SU-DHL-6 (cell line): Measurements from ENCODE around the gene PPP1R12C.

ENCODE experiments used
- H2AFZ ChIP-seq: fragments of 200-600 bp; sonication (generic); 2 replicates; pipeline ENCODE4 v1.6.1; 2014; ENCODE audit warnings: low read depth, mild to moderate bottlenecking, moderate library complexity, mixed read lengths, antibody characterized with exemption, low read length; ENCODE audit not compliant: severe bottlenecking
- H3F3A ChIP-seq: fragments of 200-600 bp; shearing (Covaris generic); 2 replicates; pipeline ENCODE4 v1.6.0; 2016; ENCODE audit warnings: antibody characterized with exemption, mild to moderate bottlenecking; ENCODE audit not compliant: insufficient read depth
- H3K27ac ChIP-seq: fragments of 200-600 bp; sonication (generic); 2 replicates; pipeline ENCODE4 v1.5.1; 2016; ENCODE audit warnings: low read depth, mild to moderate bottlenecking, low read length, moderate library complexity, mixed read lengths
- H3K27me3 ChIP-seq: fragments of 200-600 bp; sonication (generic), shearing (Covaris generic); 2 replicates; pipeline ENCODE4 v1.6.0; 2014; ENCODE audit warnings: mild to moderate bottlenecking, low read length
- H3K36me3 ChIP-seq: fragments of 200-600 bp; sonication (generic); 2 replicates; pipeline ENCODE4 v1.6.1; 2014; ENCODE audit warnings: mild to moderate bottlenecking, low read length, mixed read lengths
- H3K4me2 ChIP-seq: fragments of 300-600, 200-600 bp; shearing (Covaris generic), sonication (generic); 2 replicates; pipeline ENCODE4 v1.6.0; 2014; ENCODE audit warnings: low read length, low read depth, mild to moderate bottlenecking; ENCODE audit not compliant: poor library complexity, severe bottlenecking
- H3K4me3 ChIP-seq: fragments of 200-600 bp; sonication (generic); 2 replicates; pipeline ENCODE4 v1.5.1; 2014; ENCODE audit warnings: antibody characterized with exemption, low read length, mild to moderate bottlenecking, mixed read lengths; ENCODE audit not compliant: insufficient read depth, poor library complexity, severe bottlenecking
- H3K79me2 ChIP-seq: fragments of 200-600 bp; sonication (generic); 2 replicates; pipeline ENCODE4 v1.6.1; 2014; ENCODE audit warnings: mild to moderate bottlenecking, low read length, moderate library complexity; ENCODE audit not compliant: insufficient read depth
- H3K9ac ChIP-seq: fragments of 200-600 bp; sonication (generic); 2 replicates; pipeline ENCODE4 v1.7.0; 2014; ENCODE audit warnings: mild to moderate bottlenecking, low read length
- H3K9me2 ChIP-seq: fragments of 200-600 bp; sonication (generic); replicated peaks from 2 replicates; pipeline ENCODE4 v1.6.1; 2014; ENCODE audit warnings: low read length; ENCODE audit not compliant: insufficient read depth
- H3K9me3 ChIP-seq: fragments of 200-600 bp; sonication (generic); 2 replicates; pipeline ENCODE4 v1.6.1; 2014; ENCODE audit warnings: low read length, mixed read lengths; ENCODE audit not compliant: insufficient read depth
- H4K20me1 ChIP-seq: fragments of 200-600 bp; sonication (generic); 2 replicates; pipeline ENCODE4 v1.6.1; 2014; ENCODE audit warnings: low read depth, mild to moderate bottlenecking, antibody characterized with exemption, low read length, moderate library complexity, mixed read lengths
- EZH2phosphoT487 ChIP-seq: fragments of 200-600 bp; sonication (generic), shearing (Covaris generic); conservative IDR thresholded peaks from 2 replicates; pipeline ENCODE4 v1.6.1; 2018; ENCODE audit warnings: mild to moderate bottlenecking, antibody characterized with exemption, low read length, moderate library complexity, mixed read lengths
- TF ChIP-seq, protein P1 (sequence below): fragments of 200-600 bp; sonication (generic); IDR thresholded peaks from one replicate; pipeline ENCODE4 v1.5.1; 2017; ENCODE audit warnings: antibody characterized with exemption, mild to moderate bottlenecking, low read length, moderate library complexity; ENCODE audit not compliant: insufficient read depth, poor library complexity, severe bottlenecking

Gene PPP1R12C

DNA sequence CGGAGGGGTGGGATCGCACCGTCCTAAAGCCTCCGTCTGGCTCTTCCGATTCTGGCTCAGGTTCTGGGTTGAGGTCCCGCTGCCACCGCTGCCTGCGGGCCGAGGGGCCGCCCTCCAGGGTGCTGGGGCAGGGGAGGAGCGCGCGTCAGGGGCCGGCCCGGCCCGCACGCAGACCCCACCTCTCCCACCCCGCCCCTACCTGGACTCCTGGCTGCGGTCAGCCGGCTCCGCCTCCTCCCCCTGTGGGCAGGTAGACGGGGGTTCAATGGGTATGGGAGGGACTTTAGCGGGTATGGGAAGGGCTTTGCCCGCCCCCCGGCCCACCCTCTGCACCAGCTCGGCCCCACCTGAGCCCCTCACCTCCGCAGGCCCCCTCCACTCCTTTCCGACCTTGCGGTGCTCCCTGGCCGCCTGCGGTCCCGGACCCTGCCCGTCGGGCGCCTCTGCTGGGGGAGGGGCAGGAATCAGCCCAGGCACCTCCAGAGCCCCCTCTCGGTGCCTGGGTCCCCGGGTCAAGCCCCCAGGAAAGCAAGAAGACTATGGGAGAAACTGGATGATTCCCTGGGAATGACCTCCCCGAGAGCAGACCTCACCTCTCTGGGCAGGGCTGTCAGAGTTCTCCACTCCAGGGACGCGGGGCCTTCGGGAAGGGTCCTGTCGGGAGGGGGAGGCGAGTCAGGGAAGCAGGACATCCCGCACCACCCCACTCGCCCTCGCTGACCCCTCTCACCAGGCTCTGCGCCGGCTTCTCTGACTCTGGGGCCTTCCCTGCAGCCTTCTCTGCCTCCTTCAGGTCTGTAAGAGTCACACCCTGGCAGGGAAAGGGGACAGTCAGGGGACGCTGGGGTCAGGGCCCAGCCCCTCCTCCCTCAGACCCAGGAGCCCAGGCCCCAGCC lies 24.8 kb downstream of the PPP1R12C start:
- no peak overlapping the region for H3K9ac ChIP-seq

DNA sequence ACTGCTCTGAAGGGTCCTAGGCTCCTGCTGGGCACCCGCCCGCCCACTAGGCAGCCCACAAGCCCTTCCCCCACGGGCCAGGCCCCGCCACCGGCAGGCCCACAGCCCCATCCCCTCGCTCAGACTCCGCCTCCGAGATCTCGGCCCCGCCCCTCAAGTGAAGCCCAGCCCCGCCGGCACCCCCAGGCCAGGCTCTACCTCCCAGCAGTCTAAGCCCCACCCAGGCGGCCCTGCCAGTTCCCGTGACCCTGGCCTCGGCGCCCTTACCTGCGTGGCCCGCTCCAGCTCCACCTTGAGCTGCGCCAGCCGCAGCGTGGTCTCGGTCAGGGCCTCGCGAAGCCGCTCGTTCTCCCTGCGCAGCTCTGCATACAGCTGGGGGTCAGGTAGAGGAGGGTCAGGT lies 25.5 kb downstream of the PPP1R12C start:
- Histone ChIP-seq H3F3A (no peaks in the 10 kb centered on the region), H3K79me2 (no peaks in the 10 kb centered on the region), H4K20me1 (no peaks in the 10 kb centered on the region), H3K27ac (no peak overlapping the region), H3K36me3 (no peaks in the 10 kb centered on the region), H3K27me3 (no peaks in the 10 kb centered on the region), H3K9me3 (no peaks in the 10 kb centered on the region), H3K4me2 (no peak overlapping the region), H2AFZ (no peak overlapping the region), H3K4me3 (no peak overlapping the region), H3K9ac (no peak overlapping the region), H3K9me2 (no peaks in the 10 kb centered on the region)
- TF ChIP-seq EZH2phosphoT487: no peak
- TF ChIP-seq, protein P1, sequence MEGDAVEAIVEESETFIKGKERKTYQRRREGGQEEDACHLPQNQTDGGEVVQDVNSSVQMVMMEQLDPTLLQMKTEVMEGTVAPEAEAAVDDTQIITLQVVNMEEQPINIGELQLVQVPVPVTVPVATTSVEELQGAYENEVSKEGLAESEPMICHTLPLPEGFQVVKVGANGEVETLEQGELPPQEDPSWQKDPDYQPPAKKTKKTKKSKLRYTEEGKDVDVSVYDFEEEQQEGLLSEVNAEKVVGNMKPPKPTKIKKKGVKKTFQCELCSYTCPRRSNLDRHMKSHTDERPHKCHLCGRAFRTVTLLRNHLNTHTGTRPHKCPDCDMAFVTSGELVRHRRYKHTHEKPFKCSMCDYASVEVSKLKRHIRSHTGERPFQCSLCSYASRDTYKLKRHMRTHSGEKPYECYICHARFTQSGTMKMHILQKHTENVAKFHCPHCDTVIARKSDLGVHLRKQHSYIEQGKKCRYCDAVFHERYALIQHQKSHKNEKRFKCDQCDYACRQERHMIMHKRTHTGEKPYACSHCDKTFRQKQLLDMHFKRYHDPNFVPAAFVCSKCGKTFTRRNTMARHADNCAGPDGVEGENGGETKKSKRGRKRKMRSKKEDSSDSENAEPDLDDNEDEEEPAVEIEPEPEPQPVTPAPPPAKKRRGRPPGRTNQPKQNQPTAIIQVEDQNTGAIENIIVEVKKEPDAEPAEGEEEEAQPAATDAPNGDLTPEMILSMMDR: no peak

More for the DNA sequence above, 24.8 kb downstream of the PPP1R12C start:
- Histone ChIP-seq H3K27ac (no peak overlapping the region), H3K36me3 (no peaks in the 10 kb centered on the region), H3K79me2 (no peaks in the 10 kb centered on the region), H3K9me2 (no peaks in the 10 kb centered on the region), H3K4me2 (no peak overlapping the region), H3K4me3 (no peak overlapping the region), H3K27me3 (no peaks in the 10 kb centered on the region), H2AFZ (no peak overlapping the region), H3F3A (no peaks in the 10 kb centered on the region), H3K9me3 (no peaks in the 10 kb centered on the region), H4K20me1 (no peaks in the 10 kb centered on the region)
- TF ChIP-seq EZH2phosphoT487: no peak
- TF ChIP-seq, protein P1: no peak

DNA sequence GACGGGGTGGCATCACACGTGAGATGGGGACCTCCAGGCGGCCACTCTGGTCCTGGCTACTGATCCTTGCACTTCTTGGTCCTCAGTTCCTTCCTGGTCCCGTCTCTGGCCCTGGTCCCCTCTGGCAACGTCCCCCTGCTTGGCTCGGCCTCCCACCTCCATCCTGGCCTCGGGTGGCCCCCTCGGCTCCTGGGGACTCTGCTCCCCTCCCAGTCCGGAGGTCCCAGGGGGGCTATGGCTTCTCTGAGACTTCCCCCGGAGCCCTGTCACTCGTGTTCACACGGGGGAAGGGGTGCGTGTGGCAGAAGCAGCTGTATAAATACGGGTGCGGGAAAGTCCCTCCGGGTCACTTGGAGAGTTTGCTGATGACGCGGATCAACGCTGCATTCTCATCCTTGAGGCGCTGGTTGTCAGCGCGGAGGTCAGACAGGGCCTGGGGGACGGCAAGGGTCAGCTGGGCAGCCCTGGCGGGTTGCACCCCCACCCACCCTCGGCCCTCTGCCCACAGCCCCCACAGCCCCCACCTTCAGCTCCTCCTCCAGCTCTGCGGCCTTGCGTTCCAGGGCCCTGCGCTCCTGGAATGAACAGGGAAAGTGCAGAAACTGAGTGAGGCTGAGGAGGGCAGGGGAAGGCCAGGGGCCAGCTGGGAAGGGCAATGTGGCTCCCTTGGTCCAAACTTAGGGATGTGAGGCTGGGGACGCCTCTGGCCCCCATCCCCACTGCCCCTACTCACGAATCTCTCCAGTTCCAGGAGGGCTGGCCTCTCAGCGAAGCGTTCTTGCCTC lies 26.1 kb downstream of the PPP1R12C start:
- Histone ChIP-seq H3F3A (no peaks in the 10 kb centered on the region), H2AFZ (no peak overlapping the region), H4K20me1 (no peaks in the 10 kb centered on the region), H3K27ac (no peak overlapping the region), H3K9ac (no peak overlapping the region), H3K4me3 (no peak overlapping the region), H3K9me2 (no peaks in the 10 kb centered on the region), H3K79me2 (no peaks in the 10 kb centered on the region), H3K9me3 (no peaks in the 10 kb centered on the region), H3K36me3 (no peaks in the 10 kb centered on the region), H3K27me3 (no peaks in the 10 kb centered on the region), H3K4me2 (no peak overlapping the region)
- TF ChIP-seq, protein P1: no peak
- TF ChIP-seq EZH2phosphoT487: no peak
